ENCODE results near the gene MGAT3. TPM values are rescaled to one million over a fixed set of nuclear protein-coding genes. Genes with fewer than 3 reads are reported as not detected.

The MGAT3 gene
- total RNA-seq, 6 donors from 2014 or later: 5.2 to 45.0 (median 26.0) TPM

GRCh38 chr22:39474351-39475111 is 17.7 kb downstream of the MGAT3 start:
- Histone ChIP-seq H3K4me3 (no peak overlapping the region), H3K27ac (peak overlapping the region in 3 of 4 donors; percentile 83 to 90 (median 86)), H3K36me3 (peaks cover 0 to 7% (median 0%) of the 10 kb centered on the region in 4 donors), H3K27me3 (no peaks in the 10 kb centered on the region), H3K4me1 (peaks cover 40 to 45% (median 42%) of the 10 kb centered on the region in 4 donors), H3K9me3 (no peaks in the 10 kb centered on the region)
- WGBS, 2 donors: 67 to 92% methylated on average over 7 to 11 of the region's 11 CpGs
- DNase-seq (no peak), ATAC-seq (ENCODE audit: low FRiP score in 2 of 2) (no peak)
- no peak for TF ChIP-seq POLR2A (IDR thresholded peaks at IDR 0.05)
- TF ChIP-seq CTCF (IDR thresholded peaks at IDR 0.05): no peak
- no peak for TF ChIP-seq POLR2AphosphoS5 (IDR thresholded peaks at IDR 0.05)
- TF ChIP-seq EP300 (IDR thresholded peaks at IDR 0.05): no peak

GRCh38 chr22:39475337-39475736 is 18.5 kb downstream of the MGAT3 start:
- H3K36me3 ChIP-seq: peaks cover 0 to 7% (median 0%) of the 10 kb centered on the region in 4 donors
- no peak for DNase-seq
- H3K9me3 ChIP-seq: no peaks in the 10 kb centered on the region
- no peaks in the 10 kb centered on the region for H3K27me3 ChIP-seq
- ATAC-seq (ENCODE audit: low FRiP score in 2 of 2): no peak
- peaks cover 32 to 37% (median 34%) of the 10 kb centered on the region in 4 donors for H3K4me1 ChIP-seq
- TF ChIP-seq POLR2AphosphoS5 (IDR thresholded peaks at IDR 0.05) (no peak), POLR2A (IDR thresholded peaks at IDR 0.05) (no peak), CTCF (IDR thresholded peaks at IDR 0.05) (no peak), EP300 (IDR thresholded peaks at IDR 0.05) (no peak)
- H3K27ac ChIP-seq: peak overlapping the region in 1 of 4 donors; percentile 29
- 81 to 86% methylated on average over 8 to 9 of the region's 9 CpGs for WGBS, 2 donors
- H3K4me3 ChIP-seq: no peak overlapping the region

- peaks cover 26 to 32% (median 29%) of the 10 kb centered on the region in 4 donors for H3K4me1 ChIP-seq
Measured at GRCh38 chr22:39475902-39476301, 19.1 kb downstream of the MGAT3 start.

GRCh38 chr22:39476664-39477063 is 19.9 kb downstream of the MGAT3 start:
- H3K27me3 ChIP-seq: no peaks in the 10 kb centered on the region
- no peaks in the 10 kb centered on the region for H3K9me3 ChIP-seq
- TF ChIP-seq EP300 (IDR thresholded peaks at IDR 0.05) (no peak), POLR2AphosphoS5 (IDR thresholded peaks at IDR 0.05) (no peak), CTCF (IDR thresholded peaks at IDR 0.05) (no peak), POLR2A (IDR thresholded peaks at IDR 0.05) (no peak)
- H3K4me1 ChIP-seq: peaks cover 18 to 24% (median 21%) of the 10 kb centered on the region in 4 donors
- no peak overlapping the region for H3K27ac ChIP-seq
- H3K36me3 ChIP-seq: peaks cover 0 to 7% (median 0%) of the 10 kb centered on the region in 4 donors
- WGBS, 2 donors: 81 to 92% methylated on average over 13 of the region's 13 CpGs
- no peak for ATAC-seq (ENCODE audit: low FRiP score in 2 of 2)
- H3K4me3 ChIP-seq: no peak overlapping the region
- no peak for DNase-seq

More at GRCh38 chr22:39475902-39476301, 19.1 kb downstream of the MGAT3 start:
- TF ChIP-seq CTCF (IDR thresholded peaks at IDR 0.05) (no peak), POLR2AphosphoS5 (IDR thresholded peaks at IDR 0.05) (no peak), EP300 (IDR thresholded peaks at IDR 0.05) (no peak), POLR2A (IDR thresholded peaks at IDR 0.05) (no peak)
- no peaks in the 10 kb centered on the region for H3K9me3 ChIP-seq
- ATAC-seq (ENCODE audit: low FRiP score in 2 of 2) (no peak), DNase-seq (no peak)
- peaks cover 0 to 7% (median 0%) of the 10 kb centered on the region in 4 donors for H3K36me3 ChIP-seq
- 72 to 76% methylated on average over 3 of the region's 3 CpGs for WGBS, 2 donors
- no peaks in the 10 kb centered on the region for H3K27me3 ChIP-seq
- no peak overlapping the region for H3K4me3 ChIP-seq
- H3K27ac ChIP-seq: peak overlapping the region in 1 of 4 donors; percentile 29

All from upper lobe of left lung (tissue), 6 donors.